ENCODE data around the gene COBL. TPM values are rescaled to one million over a fixed set of nuclear protein-coding genes. Genes with fewer than 3 reads are reported as not detected.
A peak's percentile ranks its signal among the peaks of the same experiment; 100 is the strongest.

COBL gene
- total RNA-seq, 1 experiment from 2014 or later = 0.39 TPM

DNA sequence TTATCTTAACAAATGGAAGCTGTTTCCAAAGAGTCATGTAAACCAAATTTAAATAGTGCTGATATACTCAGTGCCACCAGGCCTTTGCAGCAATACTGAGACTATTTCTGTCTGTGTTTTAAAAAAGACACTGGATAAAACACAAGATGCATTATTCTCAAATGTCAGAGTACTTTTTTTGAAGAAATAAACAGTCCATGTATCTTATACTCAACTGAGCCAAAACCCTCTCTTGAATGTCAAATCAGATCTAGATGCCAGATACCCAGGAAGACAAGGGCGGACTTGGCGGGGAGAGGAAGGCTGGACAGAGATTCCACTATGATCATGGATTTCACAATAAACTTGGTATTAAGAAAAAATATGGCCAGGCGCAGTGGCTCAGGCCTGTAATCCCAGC lies 127.6 kb downstream of the COBL start:
- Histone ChIP-seq H3K27me3 (ENCODE audit: control insufficient read depth, insufficient read depth, low read length) (0 out of 2 replicates have a peak, but pooled peaks cover 3% of the 10 kb centered on the region), H3K27ac (ENCODE audit: low read length) (no peak overlapping the region), H3K4me3 (ENCODE audit: low read depth in 2 of 2, low read length in 2 of 2) (no peak overlapping the region), H3K36me3 (ENCODE audit: control insufficient read depth, insufficient read depth, low read length) (no peaks in the 10 kb centered on the region), H3K4me1 (ENCODE audit: control insufficient read depth, insufficient read depth, low read length) (no peaks in the 10 kb centered on the region), H3K9me3 (ENCODE audit: control insufficient read depth, insufficient read depth, low read depth, low read length) (no peaks in the 10 kb centered on the region)
- in situ Hi-C loops (cut with HindIII; ENCODE audit: low pct_unique_long_range_greater_than_20kb, low sequenced_read_pairs) = no loop called here
- ChIA-PET CTCF (no interaction called here), POLR2A (no interaction called here)
- no TSS peak for BruUV-seq (replicated peaks)
- DNase-seq (ENCODE audit: low read depth, low spot score) = no peak
- no peak for ATAC-seq
- TF ChIP-seq SIN3A (IDR thresholded peaks at IDR 0.05; ENCODE audit: borderline replicate concordance, insufficient read depth, low read depth, low read length) = no peak
- TF ChIP-seq TCF7L2 (IDR thresholded peaks at IDR 0.05; ENCODE audit: low read depth, low read length) = no peak
- intact Hi-C loops (cut with micrococcal nuclease; ENCODE audit: unreplicated experiment) = no loop called here

DNA sequence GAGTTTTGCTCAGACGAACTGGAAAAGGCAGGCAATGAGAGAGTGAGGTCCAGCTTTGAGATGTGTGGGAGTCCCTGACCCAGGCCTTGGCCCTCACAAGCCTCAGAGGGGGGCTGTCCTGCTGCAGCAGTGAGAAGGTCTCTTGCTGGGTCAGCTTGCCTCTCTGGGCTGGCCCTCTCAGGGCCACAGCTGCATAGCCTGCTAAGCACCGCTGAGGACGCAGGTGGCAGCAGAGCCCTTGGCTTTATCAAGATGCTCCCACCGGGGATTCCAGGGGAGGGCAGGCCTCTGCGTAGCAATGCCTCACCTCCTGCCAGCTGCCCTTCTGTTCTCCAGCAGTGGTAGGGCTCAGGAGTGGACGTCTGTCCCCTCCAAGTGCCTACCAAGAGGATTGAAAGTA lies 128.7 kb downstream of the COBL start:
- in situ Hi-C loops (cut with HindIII; ENCODE audit: low pct_unique_long_range_greater_than_20kb, low sequenced_read_pairs) = no loop called here
- H3K9me3 ChIP-seq (ENCODE audit: control insufficient read depth, insufficient read depth, low read depth, low read length) = no peaks in the 10 kb centered on the region
- no peak overlapping the region for H3K4me3 ChIP-seq (ENCODE audit: low read depth in 2 of 2, low read length in 2 of 2)
- BruUV-seq (replicated peaks) = no TSS peak
- ATAC-seq (peak; percentile 90), DNase-seq (ENCODE audit: low read depth, low spot score) (no peak)
- H3K27me3 ChIP-seq (ENCODE audit: control insufficient read depth, insufficient read depth, low read length) = peaks cover 6% of the 10 kb centered on the region; the same call in 1 of the 2 replicates
- no peaks in the 10 kb centered on the region for H3K4me1 ChIP-seq (ENCODE audit: control insufficient read depth, insufficient read depth, low read length)
- H3K36me3 ChIP-seq (ENCODE audit: control insufficient read depth, insufficient read depth, low read length) = no peaks in the 10 kb centered on the region
- intact Hi-C loops (cut with micrococcal nuclease; ENCODE audit: unreplicated experiment) = no loop called here
- ChIA-PET POLR2A (no interaction called here), CTCF (interaction anchor here (0.6 kb wide), 1 partner anchor 182 kb away, joined by 3 read pairs; no protein-coding TSS in a partner anchor)
- TF ChIP-seq, protein P1, sequence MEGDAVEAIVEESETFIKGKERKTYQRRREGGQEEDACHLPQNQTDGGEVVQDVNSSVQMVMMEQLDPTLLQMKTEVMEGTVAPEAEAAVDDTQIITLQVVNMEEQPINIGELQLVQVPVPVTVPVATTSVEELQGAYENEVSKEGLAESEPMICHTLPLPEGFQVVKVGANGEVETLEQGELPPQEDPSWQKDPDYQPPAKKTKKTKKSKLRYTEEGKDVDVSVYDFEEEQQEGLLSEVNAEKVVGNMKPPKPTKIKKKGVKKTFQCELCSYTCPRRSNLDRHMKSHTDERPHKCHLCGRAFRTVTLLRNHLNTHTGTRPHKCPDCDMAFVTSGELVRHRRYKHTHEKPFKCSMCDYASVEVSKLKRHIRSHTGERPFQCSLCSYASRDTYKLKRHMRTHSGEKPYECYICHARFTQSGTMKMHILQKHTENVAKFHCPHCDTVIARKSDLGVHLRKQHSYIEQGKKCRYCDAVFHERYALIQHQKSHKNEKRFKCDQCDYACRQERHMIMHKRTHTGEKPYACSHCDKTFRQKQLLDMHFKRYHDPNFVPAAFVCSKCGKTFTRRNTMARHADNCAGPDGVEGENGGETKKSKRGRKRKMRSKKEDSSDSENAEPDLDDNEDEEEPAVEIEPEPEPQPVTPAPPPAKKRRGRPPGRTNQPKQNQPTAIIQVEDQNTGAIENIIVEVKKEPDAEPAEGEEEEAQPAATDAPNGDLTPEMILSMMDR (IDR thresholded peaks at IDR 0.05) = peak; percentile 73
- no peak for TF ChIP-seq SIN3A (IDR thresholded peaks at IDR 0.05; ENCODE audit: borderline replicate concordance, insufficient read depth, low read depth, low read length)
- H3K27ac ChIP-seq (ENCODE audit: low read length) = no peak overlapping the region

DNA sequence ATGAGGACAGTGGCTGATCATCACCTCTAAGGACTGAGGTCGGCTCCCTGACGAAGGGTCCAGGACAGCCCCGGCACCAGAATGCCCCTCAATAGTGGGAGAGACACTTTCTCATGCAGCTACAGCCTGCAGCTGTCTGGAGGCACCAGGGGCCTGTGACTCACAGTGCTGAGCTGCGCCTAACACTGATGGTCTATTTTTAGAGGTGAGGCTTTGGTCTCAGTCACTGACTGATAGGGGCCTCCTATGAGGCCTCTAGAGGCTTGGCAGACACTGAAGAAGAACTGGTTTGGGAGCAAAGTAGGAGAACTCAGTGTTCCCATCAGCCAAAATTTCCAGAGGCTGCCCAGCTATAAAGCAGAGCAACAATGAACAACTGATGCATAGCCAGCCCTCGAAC lies 130.1 kb downstream of the COBL start:
- H3K27me3 ChIP-seq (ENCODE audit: control insufficient read depth, insufficient read depth, low read length) = peaks cover 8% of the 10 kb centered on the region; the same call in 1 of the 2 replicates
- intact Hi-C loops (cut with micrococcal nuclease; ENCODE audit: unreplicated experiment) (no loop called here), in situ Hi-C loops (cut with HindIII; ENCODE audit: low pct_unique_long_range_greater_than_20kb, low sequenced_read_pairs) (no loop called here)
- no peaks in the 10 kb centered on the region for H3K36me3 ChIP-seq (ENCODE audit: control insufficient read depth, insufficient read depth, low read length)
- H3K27ac ChIP-seq (ENCODE audit: low read length) = no peak overlapping the region
- TF ChIP-seq SIN3A (IDR thresholded peaks at IDR 0.05; ENCODE audit: borderline replicate concordance, insufficient read depth, low read depth, low read length) (no peak), TCF7L2 (IDR thresholded peaks at IDR 0.05; ENCODE audit: low read depth, low read length) (no peak)
- CTCF ChIA-PET = no interaction called here
- H3K9me3 ChIP-seq (ENCODE audit: control insufficient read depth, insufficient read depth, low read depth, low read length) = no peaks in the 10 kb centered on the region
- H3K4me3 ChIP-seq (ENCODE audit: low read depth in 2 of 2, low read length in 2 of 2) = no peak overlapping the region
- no TSS peak for BruUV-seq (replicated peaks)
- H3K4me1 ChIP-seq (ENCODE audit: control insufficient read depth, insufficient read depth, low read length) = no peaks in the 10 kb centered on the region
- POLR2A ChIA-PET = no interaction called here
- DNase-seq (ENCODE audit: low read depth, low spot score) = no peak
- ATAC-seq = no peak

DNA sequence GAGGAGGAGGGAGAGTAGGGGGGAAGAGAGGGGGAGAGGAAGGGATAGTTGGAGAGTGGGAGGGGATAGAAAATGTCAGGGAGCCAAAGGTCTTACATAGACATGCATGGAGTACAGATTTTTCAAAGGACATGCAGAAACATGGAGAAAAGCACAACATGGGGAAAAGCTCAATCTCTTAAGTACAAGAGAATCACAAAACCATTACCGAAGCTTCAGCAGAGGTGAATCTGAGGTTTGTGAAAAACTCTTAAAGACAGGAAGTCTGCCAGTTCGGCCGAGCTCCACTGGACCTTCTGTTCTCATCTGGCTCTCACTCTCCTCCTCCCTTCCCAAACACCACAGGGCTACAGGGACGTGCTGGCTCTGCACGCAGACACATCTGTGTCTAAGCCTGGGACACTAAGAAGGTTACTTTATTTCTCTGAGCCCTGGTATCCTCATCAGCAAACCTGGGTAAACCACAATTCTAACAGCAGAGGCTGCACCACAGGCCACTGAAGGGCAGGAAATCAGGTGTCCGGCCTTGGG lies 133.9 kb downstream of the COBL start:
- intact Hi-C loops (cut with micrococcal nuclease; ENCODE audit: unreplicated experiment) = no loop called here
- CTCF ChIA-PET = no interaction called here
- ATAC-seq (no peak), DNase-seq (ENCODE audit: low read depth, low spot score) (no peak)
- Histone ChIP-seq H3K4me3 (ENCODE audit: low read depth in 2 of 2, low read length in 2 of 2) (no peak overlapping the region), H3K4me1 (ENCODE audit: control insufficient read depth, insufficient read depth, low read length) (no peaks in the 10 kb centered on the region), H3K27me3 (ENCODE audit: control insufficient read depth, insufficient read depth, low read length) (peaks cover 27% of the 10 kb centered on the region), H3K9me3 (ENCODE audit: control insufficient read depth, insufficient read depth, low read depth, low read length) (no peaks in the 10 kb centered on the region), H3K27ac (ENCODE audit: low read length) (no peak overlapping the region), H3K36me3 (ENCODE audit: control insufficient read depth, insufficient read depth, low read length) (no peaks in the 10 kb centered on the region)
- no peak for TF ChIP-seq POLR2AphosphoS5 (IDR thresholded peaks at IDR 0.05; ENCODE audit: low read depth, low read length)
- no peak for TF ChIP-seq SIN3A (IDR thresholded peaks at IDR 0.05; ENCODE audit: borderline replicate concordance, insufficient read depth, low read depth, low read length)
- TF ChIP-seq, protein P2, sequence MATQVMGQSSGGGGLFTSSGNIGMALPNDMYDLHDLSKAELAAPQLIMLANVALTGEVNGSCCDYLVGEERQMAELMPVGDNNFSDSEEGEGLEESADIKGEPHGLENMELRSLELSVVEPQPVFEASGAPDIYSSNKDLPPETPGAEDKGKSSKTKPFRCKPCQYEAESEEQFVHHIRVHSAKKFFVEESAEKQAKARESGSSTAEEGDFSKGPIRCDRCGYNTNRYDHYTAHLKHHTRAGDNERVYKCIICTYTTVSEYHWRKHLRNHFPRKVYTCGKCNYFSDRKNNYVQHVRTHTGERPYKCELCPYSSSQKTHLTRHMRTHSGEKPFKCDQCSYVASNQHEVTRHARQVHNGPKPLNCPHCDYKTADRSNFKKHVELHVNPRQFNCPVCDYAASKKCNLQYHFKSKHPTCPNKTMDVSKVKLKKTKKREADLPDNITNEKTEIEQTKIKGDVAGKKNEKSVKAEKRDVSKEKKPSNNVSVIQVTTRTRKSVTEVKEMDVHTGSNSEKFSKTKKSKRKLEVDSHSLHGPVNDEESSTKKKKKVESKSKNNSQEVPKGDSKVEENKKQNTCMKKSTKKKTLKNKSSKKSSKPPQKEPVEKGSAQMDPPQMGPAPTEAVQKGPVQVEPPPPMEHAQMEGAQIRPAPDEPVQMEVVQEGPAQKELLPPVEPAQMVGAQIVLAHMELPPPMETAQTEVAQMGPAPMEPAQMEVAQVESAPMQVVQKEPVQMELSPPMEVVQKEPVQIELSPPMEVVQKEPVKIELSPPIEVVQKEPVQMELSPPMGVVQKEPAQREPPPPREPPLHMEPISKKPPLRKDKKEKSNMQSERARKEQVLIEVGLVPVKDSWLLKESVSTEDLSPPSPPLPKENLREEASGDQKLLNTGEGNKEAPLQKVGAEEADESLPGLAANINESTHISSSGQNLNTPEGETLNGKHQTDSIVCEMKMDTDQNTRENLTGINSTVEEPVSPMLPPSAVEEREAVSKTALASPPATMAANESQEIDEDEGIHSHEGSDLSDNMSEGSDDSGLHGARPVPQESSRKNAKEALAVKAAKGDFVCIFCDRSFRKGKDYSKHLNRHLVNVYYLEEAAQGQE (IDR thresholded peaks at IDR 0.05; ENCODE audit: insufficient read depth in 1 of 2, low read depth in 2 of 2, low read length in 1 of 2) = no peak
- TF ChIP-seq TCF7L2 (IDR thresholded peaks at IDR 0.05; ENCODE audit: low read depth, low read length) = no peak
- TF ChIP-seq, protein P1 (IDR thresholded peaks at IDR 0.05) = no peak
- in situ Hi-C loops (cut with HindIII; ENCODE audit: low pct_unique_long_range_greater_than_20kb, low sequenced_read_pairs) = no loop called here
- POLR2A ChIA-PET = no interaction called here
- no TSS peak for BruUV-seq (replicated peaks)
